ENCODE results near the gene BICDL1.
A peak's percentile ranks its signal among the peaks of the same experiment; 100 is the strongest.
"Not testable (repeated sequence)": the region's sequence is repeated elsewhere in the genome, so short reads cannot be mapped to it uniquely, and the experiment has no call there.

The BICDL1 gene

DNA sequence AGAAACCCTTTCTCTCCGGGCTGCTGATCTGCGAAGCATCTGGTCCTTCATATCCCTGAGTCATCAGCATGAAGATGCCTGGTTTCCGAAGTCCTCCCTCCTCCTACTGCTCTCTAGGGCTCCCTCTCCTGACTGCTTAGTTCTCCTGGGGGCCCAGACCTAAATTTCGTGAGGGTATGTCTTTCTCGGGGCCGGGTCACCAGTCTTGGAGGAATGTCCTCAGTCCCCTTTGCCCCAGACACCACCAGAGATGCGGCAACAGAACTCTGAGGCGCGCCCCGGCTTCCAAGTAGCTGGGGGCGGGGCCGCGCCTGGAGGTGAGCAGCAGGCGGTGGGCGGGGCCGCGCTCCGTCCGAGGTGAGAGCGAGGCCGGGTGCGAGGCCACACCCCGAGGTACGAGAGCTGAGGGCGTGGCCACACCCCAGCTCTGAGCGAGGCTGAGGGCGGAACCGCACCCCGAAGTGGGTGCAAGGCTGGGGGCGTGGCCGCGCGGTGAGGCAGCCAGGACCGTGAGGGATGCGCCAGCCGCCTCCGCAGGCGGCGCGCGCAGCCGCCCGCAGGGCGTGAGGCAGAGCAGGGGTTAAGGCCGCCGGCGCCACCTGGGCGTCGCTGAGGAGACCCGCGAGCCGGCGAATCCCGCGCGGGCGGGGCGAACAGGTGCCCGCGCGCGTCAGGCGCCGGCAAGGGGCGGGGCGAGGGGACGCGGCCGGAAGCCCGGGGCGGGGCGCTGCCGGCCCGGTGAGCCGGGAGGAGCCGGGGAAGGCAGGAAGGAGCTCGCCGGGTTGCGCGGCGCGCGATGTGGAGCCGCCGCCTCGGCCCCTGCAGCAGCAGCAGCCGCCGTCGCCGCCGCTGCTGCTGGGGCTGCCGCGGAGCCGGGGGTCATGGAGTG lies at the start of gene BICDL1:
Gene BICDL1 (plus strand): TSS at position 765 of the 889 bp plus-strand sequence. CDS start 633 bp downstream, outside the sequence.
- DNase-seq (ENCODE audit: low spot score) = peak; percentile 19

DNA sequence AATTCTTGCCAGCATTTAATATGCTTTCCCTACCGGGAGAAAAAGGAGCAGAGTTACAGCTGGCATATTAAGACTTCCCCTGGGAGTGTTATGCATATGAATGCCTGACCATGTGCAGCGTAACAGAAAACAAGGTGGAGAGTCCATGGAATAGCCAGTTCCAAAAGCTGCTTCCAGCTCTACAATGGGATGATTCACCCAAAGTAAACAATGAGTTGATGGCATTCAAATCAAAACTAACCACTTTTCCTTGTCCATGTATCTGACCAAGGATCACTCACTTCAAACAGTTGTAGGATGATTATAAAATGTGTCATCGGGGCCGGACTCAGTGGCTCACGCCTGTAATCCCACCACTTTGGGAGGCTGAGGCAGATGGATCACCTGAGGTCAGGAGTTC lies 48.1 kb upstream of the BICDL1 start:
- no peak for DNase-seq (ENCODE audit: low spot score)

- DNase-seq (ENCODE audit: low spot score) = no peak
Observed at GRCh38 chr12:119942386-119942785, 46.6 kb upstream of the BICDL1 start.

GRCh38 chr12:119946213-119946612 lies 42.8 kb upstream of the BICDL1 start:
- no peak for DNase-seq (ENCODE audit: low spot score)

GRCh38 chr12:119949145-119949544 lies 39.9 kb upstream of the BICDL1 start:
- no peak for DNase-seq (ENCODE audit: low spot score)

GRCh38 chr12:119949594-119949993 lies 39.4 kb upstream of the BICDL1 start:
- no peak for DNase-seq (ENCODE audit: low spot score)

DNA sequence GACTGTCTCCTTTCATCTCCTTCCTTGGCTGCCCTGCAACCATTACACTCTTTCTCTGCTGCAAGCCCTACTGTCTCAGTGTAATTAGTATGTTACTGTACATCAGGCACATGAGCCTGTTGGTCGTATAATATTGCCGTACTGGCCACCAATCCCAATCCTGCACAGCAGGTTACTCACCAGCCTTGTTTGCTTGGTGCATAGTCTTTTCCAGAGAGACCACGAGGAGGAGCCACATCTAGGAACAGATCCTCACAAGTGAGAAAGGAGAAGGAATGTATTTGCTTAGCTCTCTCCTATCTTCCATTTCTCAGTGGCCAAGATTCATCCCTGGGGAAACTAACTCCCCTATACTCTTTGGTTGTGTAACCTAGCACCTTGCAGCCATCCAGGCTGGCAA lies 33.0 kb upstream of the BICDL1 start:
- no peak for DNase-seq (ENCODE audit: low spot score)

- DNase-seq (ENCODE audit: low spot score) = no peak
Observed at GRCh38 chr12:119957135-119957534, 31.9 kb upstream of the BICDL1 start.

DNA sequence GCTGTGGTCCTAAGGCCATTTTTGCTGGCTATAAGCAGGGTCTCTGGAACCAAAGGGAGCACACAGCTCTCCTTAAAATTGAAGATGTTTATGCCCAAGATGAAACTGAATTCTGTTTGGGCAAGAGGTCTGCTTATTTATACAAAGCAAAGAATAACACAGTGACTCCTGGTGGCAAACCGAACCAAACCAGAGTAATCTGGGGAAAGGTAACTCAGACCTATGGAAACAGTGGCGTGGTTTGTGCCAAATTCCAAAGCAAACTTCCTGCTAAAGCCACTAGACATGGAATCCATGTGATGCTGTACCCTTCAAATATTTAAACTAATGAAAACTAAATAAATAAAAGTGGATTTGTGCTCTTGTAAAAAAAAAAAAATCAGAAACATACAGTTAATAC lies 29.6 kb upstream of the BICDL1 start:
- DNase-seq (ENCODE audit: low spot score) = no peak

DNA sequence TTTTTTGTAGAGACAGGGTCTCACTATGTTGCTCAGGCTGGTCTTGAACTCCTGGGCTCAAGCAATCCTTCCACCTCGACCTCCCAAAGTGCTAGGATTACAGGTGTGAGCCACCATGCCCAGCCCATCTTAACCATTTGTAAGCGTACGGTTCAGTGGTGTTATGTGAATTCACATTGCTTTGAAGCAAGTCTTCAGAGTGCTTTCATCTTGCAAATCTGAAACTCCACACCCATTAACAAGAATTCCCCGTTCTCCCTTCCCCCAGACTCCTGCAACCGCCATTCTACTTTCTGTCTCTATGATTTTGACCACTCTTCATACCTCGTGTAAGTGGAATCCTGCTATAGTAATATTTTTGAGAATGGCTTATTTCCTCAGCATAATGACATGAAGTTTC lies 24.9 kb upstream of the BICDL1 start:
- no peak for DNase-seq (ENCODE audit: low spot score)

DNA sequence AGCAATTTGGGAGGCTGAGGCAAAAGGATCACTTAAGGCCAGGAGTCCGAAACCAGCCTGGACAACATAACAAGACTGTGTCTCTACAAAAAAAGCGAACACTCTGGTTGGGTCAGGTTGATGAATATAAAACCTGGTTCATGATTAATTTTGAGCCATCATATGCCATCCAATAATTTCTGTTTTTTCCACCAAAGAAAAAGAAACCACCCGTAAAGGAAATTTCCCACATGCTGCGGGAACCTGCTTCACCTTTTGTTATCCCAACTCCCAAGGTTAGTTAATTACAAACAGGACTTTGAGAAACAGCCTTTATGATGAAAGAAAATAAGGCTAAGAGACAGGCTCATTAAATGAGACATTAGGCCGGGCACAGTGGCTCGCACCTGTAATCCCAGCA lies 24.1 kb upstream of the BICDL1 start:
- DNase-seq (ENCODE audit: low spot score) = no peak

DNA sequence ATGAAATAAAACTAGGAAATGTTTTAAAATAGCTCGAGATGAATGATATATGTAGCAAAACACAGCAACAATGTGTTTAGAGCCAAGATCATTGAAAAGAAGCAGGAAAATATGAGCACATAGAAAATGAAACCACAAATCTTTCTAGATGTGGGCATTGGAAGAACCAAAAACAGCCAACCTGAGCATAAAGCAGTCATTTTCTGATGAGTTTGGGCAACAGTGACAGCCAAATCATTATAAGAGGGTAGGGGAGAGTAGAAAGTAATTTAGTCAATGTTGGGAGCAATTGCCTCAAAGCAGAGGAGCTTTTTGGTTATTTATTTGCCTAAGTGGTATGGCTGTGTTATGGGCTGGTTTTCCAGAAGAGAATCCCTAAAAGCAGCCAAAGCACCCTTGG lies 8.8 kb upstream of the BICDL1 start:
- no peak for DNase-seq (ENCODE audit: low spot score)

GRCh38 chr12:119980702-119981101 lies 8.3 kb upstream of the BICDL1 start:
- DNase-seq (ENCODE audit: low spot score) = not testable (repeated sequence)

- peak; percentile 32 for DNase-seq (ENCODE audit: low spot score)
Observed at GRCh38 chr12:119989361-119989730, 310 bp downstream of the BICDL1 start.

DNA sequence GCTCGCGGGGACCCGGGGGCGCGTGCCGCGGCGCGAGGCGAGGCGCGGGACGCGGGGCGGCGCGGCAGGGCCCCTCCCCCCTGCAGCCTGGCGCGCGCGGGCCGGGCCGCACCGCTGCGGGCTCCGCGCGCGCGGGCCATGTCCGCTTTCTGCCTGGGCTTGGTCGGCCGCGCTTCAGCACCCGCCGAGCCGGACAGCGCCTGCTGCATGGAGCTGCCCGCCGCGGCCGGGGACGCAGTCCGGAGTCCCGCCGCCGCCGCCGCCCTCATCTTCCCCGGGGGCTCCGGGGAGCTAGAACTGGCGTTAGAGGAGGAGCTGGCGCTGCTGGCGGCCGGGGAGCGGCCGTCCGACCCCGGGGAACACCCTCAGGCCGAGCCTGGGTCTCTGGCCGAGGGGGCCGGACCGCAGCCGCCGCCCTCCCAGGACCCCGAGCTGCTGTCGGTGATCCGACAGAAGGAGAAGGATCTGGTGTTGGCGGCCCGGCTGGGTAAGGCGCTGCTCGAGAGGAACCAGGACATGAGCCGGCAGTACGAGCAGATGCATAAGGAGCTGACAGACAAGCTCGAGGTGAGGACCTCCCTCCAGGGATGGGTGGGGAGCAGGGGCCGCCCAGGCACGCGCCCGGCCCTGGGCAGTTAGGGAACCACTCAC lies 820 bp downstream of the BICDL1 start:
- DNase-seq (ENCODE audit: low spot score) = peak; percentile 43

DNA sequence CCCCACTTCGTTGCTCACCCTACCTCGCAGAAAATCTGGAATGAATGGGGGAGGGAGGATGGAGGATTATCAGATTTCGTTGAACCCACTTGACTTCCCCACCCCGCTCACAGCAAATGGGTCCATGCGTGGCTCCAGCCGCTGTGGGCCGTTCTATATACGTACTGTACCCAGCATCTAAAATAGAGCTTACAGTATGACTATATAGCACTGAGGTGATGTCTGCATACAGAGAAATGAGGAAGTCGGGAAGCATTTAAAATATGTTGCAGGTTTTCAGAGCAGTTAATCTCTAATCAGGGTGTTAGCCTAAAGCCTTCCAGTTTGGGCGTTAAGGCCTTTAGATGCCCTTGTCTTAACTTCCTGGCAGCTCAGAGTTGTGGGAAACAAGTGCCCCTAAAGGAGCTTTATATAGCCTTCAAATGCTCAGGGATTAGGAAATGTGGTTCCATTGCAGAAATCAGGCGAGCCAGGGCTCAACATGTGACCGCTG lies 1.4 kb downstream of the BICDL1 start:
- no peak for DNase-seq (ENCODE audit: low spot score)

- no peak for DNase-seq (ENCODE audit: low spot score)
Observed at GRCh38 chr12:119992129-119992705, 3.2 kb downstream of the BICDL1 start.

- DNase-seq (ENCODE audit: low spot score) = no peak
Observed at GRCh38 chr12:119994892-119995658, 6.0 kb downstream of the BICDL1 start.

DNA sequence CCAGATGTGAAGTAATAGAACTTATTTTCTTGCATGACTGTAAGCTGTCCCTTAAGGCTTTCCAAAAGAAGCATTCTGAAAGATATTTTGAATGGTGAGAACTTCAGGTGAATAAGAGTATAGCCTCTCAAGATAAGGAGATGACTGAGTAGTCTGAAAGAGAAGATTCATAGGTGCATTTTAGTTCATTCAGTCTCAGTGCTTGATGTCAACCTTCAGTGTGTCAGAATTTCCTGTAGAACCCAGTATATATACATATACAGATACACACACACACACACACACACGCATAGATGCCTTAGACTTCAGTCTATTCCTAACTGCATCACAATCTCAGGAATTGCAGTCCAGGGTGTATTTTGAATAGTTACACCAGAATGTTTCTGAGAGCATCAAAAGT lies 7.4 kb downstream of the BICDL1 start:
- DNase-seq (ENCODE audit: low spot score) = no peak

- DNase-seq (ENCODE audit: low spot score) = no peak
Observed at GRCh38 chr12:119998471-119999245, 9.6 kb downstream of the BICDL1 start.

DNA sequence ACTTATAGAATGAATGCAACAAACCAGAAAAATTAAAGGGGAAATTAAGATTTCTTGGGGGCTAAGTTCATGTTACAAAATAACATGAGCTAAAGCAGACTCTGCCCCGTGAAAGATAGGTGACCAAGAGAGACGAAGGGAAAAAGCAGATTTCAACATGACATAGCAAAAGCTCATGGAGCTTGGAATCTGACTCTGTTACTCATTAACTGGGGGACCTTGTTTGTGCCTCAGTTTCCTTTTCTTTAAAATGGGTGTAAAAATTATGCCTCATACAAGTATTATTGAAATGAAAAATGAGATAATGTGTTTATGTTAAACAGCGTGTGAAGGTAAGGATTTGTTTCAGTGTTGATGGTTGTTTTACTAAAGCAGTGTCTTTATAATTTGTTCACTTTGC lies 11.5 kb downstream of the BICDL1 start:
- no peak for DNase-seq (ENCODE audit: low spot score)
